Neuron (in vitro differentiated cells): ENCODE measurements around the gene ROR1.

Experiments used
- H2AFZ ChIP-seq: one replicate; pipeline ENCODE4 v1.6.1; 2013; ENCODE audit warnings: low read depth, mild to moderate bottlenecking, inconsistent platforms, low read length, moderate library complexity
- H3K27me3 ChIP-seq: one replicate; pipeline ENCODE4 v1.6.1; 2013; ENCODE audit warnings: low read length; ENCODE audit not compliant: insufficient read depth
- H3K36me3 ChIP-seq: one replicate; pipeline ENCODE4 v1.6.1; 2013; ENCODE audit warnings: low read length; ENCODE audit not compliant: insufficient read depth
- H3K4me1 ChIP-seq: one replicate; pipeline ENCODE4 v1.6.1; 2013; ENCODE audit warnings: low read length; ENCODE audit not compliant: insufficient read depth
- H3K4me3 ChIP-seq: 2 replicates; pipeline ENCODE4 v1.5.1; 2013; ENCODE audit warnings: mild to moderate bottlenecking, low read length, moderate library complexity
- H3K9me3 ChIP-seq: one replicate; pipeline ENCODE4 v1.6.1; 2013; ENCODE audit warnings: low read length

ROR1 gene

GRCh38 chr1:64147045-64147724 lies 373.4 kb downstream of the ROR1 start:
- Histone ChIP-seq H3K36me3 (no peaks in the 10 kb centered on the region), H3K27me3 (no peaks in the 10 kb centered on the region), H3K9me3 (no peaks in the 10 kb centered on the region), H2AFZ (no peak overlapping the region), H3K4me1 (no peaks in the 10 kb centered on the region), H3K4me3 (no peak overlapping the region)

GRCh38 chr1:64147759-64148158 lies 373.9 kb downstream of the ROR1 start:
- H3K36me3 ChIP-seq = no peaks in the 10 kb centered on the region
- no peak overlapping the region for H2AFZ ChIP-seq
- no peaks in the 10 kb centered on the region for H3K4me1 ChIP-seq
- no peaks in the 10 kb centered on the region for H3K27me3 ChIP-seq
- no peak overlapping the region for H3K4me3 ChIP-seq
- no peaks in the 10 kb centered on the region for H3K9me3 ChIP-seq

- H3K4me3 ChIP-seq = no peak overlapping the region
Measured at GRCh38 chr1:64150266-64150665, 376.4 kb downstream of the ROR1 start.

GRCh38 chr1:64150729-64151230 lies 377.0 kb downstream of the ROR1 start:
- Histone ChIP-seq H3K9me3 (no peaks in the 10 kb centered on the region), H2AFZ (no peak overlapping the region), H3K27me3 (no peaks in the 10 kb centered on the region)

More at GRCh38 chr1:64150266-64150665, 376.4 kb downstream of the ROR1 start:
- H3K36me3 ChIP-seq = no peaks in the 10 kb centered on the region
- H3K9me3 ChIP-seq = no peaks in the 10 kb centered on the region
- no peak overlapping the region for H2AFZ ChIP-seq
- H3K27me3 ChIP-seq = no peaks in the 10 kb centered on the region
- peaks cover 3% of the 10 kb centered on the region for H3K4me1 ChIP-seq

GRCh38 chr1:64155278-64155677 lies 381.5 kb downstream of the ROR1 start:
- Histone ChIP-seq H3K27me3 (no peaks in the 10 kb centered on the region), H3K4me3 (no peak overlapping the region), H3K36me3 (no peaks in the 10 kb centered on the region), H3K4me1 (peaks cover 4% of the 10 kb centered on the region), H2AFZ (no peak overlapping the region), H3K9me3 (no peaks in the 10 kb centered on the region)

More at GRCh38 chr1:64150729-64151230, 377.0 kb downstream of the ROR1 start:
- Histone ChIP-seq H3K36me3 (no peaks in the 10 kb centered on the region), H3K4me3 (no peak overlapping the region), H3K4me1 (peaks cover 4% of the 10 kb centered on the region)

GRCh38 chr1:64161357-64161941 lies 387.6 kb downstream of the ROR1 start:
- H3K27me3 ChIP-seq = no peaks in the 10 kb centered on the region
- H2AFZ ChIP-seq = no peak overlapping the region
- H3K9me3 ChIP-seq = no peaks in the 10 kb centered on the region
- H3K4me3 ChIP-seq = no peak overlapping the region
- H3K36me3 ChIP-seq = no peaks in the 10 kb centered on the region
- H3K4me1 ChIP-seq = no peaks in the 10 kb centered on the region

GRCh38 chr1:64162151-64162550 lies 388.3 kb downstream of the ROR1 start:
- no peaks in the 10 kb centered on the region for H3K27me3 ChIP-seq
- H3K4me3 ChIP-seq = no peak overlapping the region
- H3K9me3 ChIP-seq = no peaks in the 10 kb centered on the region
- no peaks in the 10 kb centered on the region for H3K4me1 ChIP-seq
- no peak overlapping the region for H2AFZ ChIP-seq
- H3K36me3 ChIP-seq = no peaks in the 10 kb centered on the region

- no peaks in the 10 kb centered on the region for H3K9me3 ChIP-seq
- no peaks in the 10 kb centered on the region for H3K4me1 ChIP-seq
- H3K27me3 ChIP-seq = no peaks in the 10 kb centered on the region
- H3K4me3 ChIP-seq = no peak overlapping the region
- no peaks in the 10 kb centered on the region for H3K36me3 ChIP-seq
- H2AFZ ChIP-seq = no peak overlapping the region
Measured at GRCh38 chr1:64162804-64163203, 389.0 kb downstream of the ROR1 start.

GRCh38 chr1:64163431-64163830 lies 389.6 kb downstream of the ROR1 start:
- Histone ChIP-seq H3K4me3 (no peak overlapping the region), H3K4me1 (no peaks in the 10 kb centered on the region), H3K9me3 (no peaks in the 10 kb centered on the region), H2AFZ (no peak overlapping the region), H3K27me3 (no peaks in the 10 kb centered on the region), H3K36me3 (no peaks in the 10 kb centered on the region)

GRCh38 chr1:64163970-64164369 lies 390.2 kb downstream of the ROR1 start:
- no peak overlapping the region for H2AFZ ChIP-seq
- no peak overlapping the region for H3K4me3 ChIP-seq
- no peaks in the 10 kb centered on the region for H3K4me1 ChIP-seq
- no peaks in the 10 kb centered on the region for H3K27me3 ChIP-seq
- no peaks in the 10 kb centered on the region for H3K36me3 ChIP-seq
- no peaks in the 10 kb centered on the region for H3K9me3 ChIP-seq

GRCh38 chr1:64166629-64167028 lies 392.8 kb downstream of the ROR1 start:
- H3K27me3 ChIP-seq = no peaks in the 10 kb centered on the region
- no peaks in the 10 kb centered on the region for H3K9me3 ChIP-seq
- H2AFZ ChIP-seq = no peak overlapping the region
- no peak overlapping the region for H3K4me3 ChIP-seq
- no peaks in the 10 kb centered on the region for H3K36me3 ChIP-seq
- no peaks in the 10 kb centered on the region for H3K4me1 ChIP-seq

- Histone ChIP-seq H3K36me3 (no peaks in the 10 kb centered on the region), H2AFZ (no peak overlapping the region), H3K4me1 (no peaks in the 10 kb centered on the region), H3K4me3 (no peak overlapping the region), H3K27me3 (no peaks in the 10 kb centered on the region), H3K9me3 (no peaks in the 10 kb centered on the region)
Measured at GRCh38 chr1:64167176-64167575, 393.4 kb downstream of the ROR1 start.

GRCh38 chr1:64171246-64171645 lies 397.4 kb downstream of the ROR1 start:
- Histone ChIP-seq H2AFZ (no peak overlapping the region), H3K4me3 (no peak overlapping the region), H3K36me3 (no peaks in the 10 kb centered on the region), H3K9me3 (no peaks in the 10 kb centered on the region), H3K4me1 (no peaks in the 10 kb centered on the region), H3K27me3 (no peaks in the 10 kb centered on the region)
